ENCODE measurements around the gene GPATCH2.
"Not testable (repeated sequence)": the region's sequence is repeated elsewhere in the genome, so short reads cannot be mapped to it uniquely, and the experiment has no call there.

Gene GPATCH2

GRCh38 chr1:217599154-217599553 lies 31.7 kb downstream of the GPATCH2 start:
- no peak for TF ChIP-seq CTCF (IDR thresholded peaks at IDR 0.05; ENCODE audit: insufficient read depth, low read length, missing control alignments)
- no peak overlapping the region for H3K4me3 ChIP-seq (ENCODE audit: low read depth, low read length)
- CTCF ChIA-PET, result no interaction called here
- no peak for DNase-seq (ENCODE audit: low read depth, low spot score)
- POLR2A ChIA-PET, result no interaction called here

GRCh38 chr1:217590598-217590997 lies 40.3 kb downstream of the GPATCH2 start:
- ChIA-PET POLR2A (no interaction called here), CTCF (interaction anchor here (0.6 kb wide), 1 partner anchor 12 kb away, joined by 3 read pairs; no protein-coding TSS in a partner anchor)
- TF ChIP-seq CTCF (IDR thresholded peaks at IDR 0.05; ENCODE audit: insufficient read depth, low read length, missing control alignments), result no peak
- no peak overlapping the region for H3K4me3 ChIP-seq (ENCODE audit: low read depth, low read length)
- DNase-seq (ENCODE audit: low read depth, low spot score), result no peak

- POLR2A ChIA-PET, result no interaction called here
Measured at GRCh38 chr1:217586586-217586985, 44.3 kb downstream of the GPATCH2 start.

GRCh38 chr1:217585577-217585976 lies 45.3 kb downstream of the GPATCH2 start:
- ChIA-PET POLR2A (no interaction called here), CTCF (no interaction called here)
- no peak overlapping the region for H3K4me3 ChIP-seq (ENCODE audit: low read depth, low read length)
- TF ChIP-seq CTCF (IDR thresholded peaks at IDR 0.05; ENCODE audit: insufficient read depth, low read length, missing control alignments), result no peak
- no peak for DNase-seq (ENCODE audit: low read depth, low spot score)

More at GRCh38 chr1:217586586-217586985, 44.3 kb downstream of the GPATCH2 start:
- DNase-seq (ENCODE audit: low read depth, low spot score), result no peak
- H3K4me3 ChIP-seq (ENCODE audit: low read depth, low read length), result no peak overlapping the region
- CTCF ChIA-PET, result no interaction called here
- no peak for TF ChIP-seq CTCF (IDR thresholded peaks at IDR 0.05; ENCODE audit: insufficient read depth, low read length, missing control alignments)

- POLR2A ChIA-PET; H3K4me3 ChIP-seq (ENCODE audit: low read depth, low read length); DNase-seq (ENCODE audit: low read depth, low spot score); CTCF ChIA-PET: not testable (repeated sequence)
Measured at GRCh38 chr1:217584286-217584811, 46.5 kb downstream of the GPATCH2 start.

- ChIA-PET POLR2A (no interaction called here), CTCF (no interaction called here)
- TF ChIP-seq CTCF (IDR thresholded peaks at IDR 0.05; ENCODE audit: insufficient read depth, low read length, missing control alignments), result no peak
- no peak for DNase-seq (ENCODE audit: low read depth, low spot score)
- no peak overlapping the region for H3K4me3 ChIP-seq (ENCODE audit: low read depth, low read length)
Measured at GRCh38 chr1:217577336-217577735, 53.6 kb downstream of the GPATCH2 start.

- POLR2A ChIA-PET, result no interaction called here
- DNase-seq (ENCODE audit: low read depth, low spot score), result no peak
- TF ChIP-seq CTCF (IDR thresholded peaks at IDR 0.05; ENCODE audit: insufficient read depth, low read length, missing control alignments), result no peak
- H3K4me3 ChIP-seq (ENCODE audit: low read depth, low read length), result no peak overlapping the region
- CTCF ChIA-PET, result no interaction called here
Measured at GRCh38 chr1:217574265-217574949, 56.5 kb downstream of the GPATCH2 start.

All from AG04449 (cell line).